Fibroblast of skin of scalp (primary cell): ENCODE results near the gene PARP2. TPM values are rescaled to one million over a fixed set of nuclear protein-coding genes. Genes with fewer than 3 reads are reported as not detected.
"Not testable (repeated sequence)": the region's sequence is repeated elsewhere in the genome, so short reads cannot be mapped to it uniquely, and the experiment has no call there.

Experiments
- DNase-seq: peaks from one replicate; pipeline ENCODE4 v3.0.0-alpha.2; 2013
- polyA plus RNA-seq, 2 experiments: library from polyadenylated mRNA; unstranded; fragments of 120-200 nt; gene quantifications; one replicate each; pipeline ENCODE4 v1.2.1, GENCODE V29; 2013; ENCODE audit not compliant: insufficient read length in 2 of 2

Gene PARP2, protein sequence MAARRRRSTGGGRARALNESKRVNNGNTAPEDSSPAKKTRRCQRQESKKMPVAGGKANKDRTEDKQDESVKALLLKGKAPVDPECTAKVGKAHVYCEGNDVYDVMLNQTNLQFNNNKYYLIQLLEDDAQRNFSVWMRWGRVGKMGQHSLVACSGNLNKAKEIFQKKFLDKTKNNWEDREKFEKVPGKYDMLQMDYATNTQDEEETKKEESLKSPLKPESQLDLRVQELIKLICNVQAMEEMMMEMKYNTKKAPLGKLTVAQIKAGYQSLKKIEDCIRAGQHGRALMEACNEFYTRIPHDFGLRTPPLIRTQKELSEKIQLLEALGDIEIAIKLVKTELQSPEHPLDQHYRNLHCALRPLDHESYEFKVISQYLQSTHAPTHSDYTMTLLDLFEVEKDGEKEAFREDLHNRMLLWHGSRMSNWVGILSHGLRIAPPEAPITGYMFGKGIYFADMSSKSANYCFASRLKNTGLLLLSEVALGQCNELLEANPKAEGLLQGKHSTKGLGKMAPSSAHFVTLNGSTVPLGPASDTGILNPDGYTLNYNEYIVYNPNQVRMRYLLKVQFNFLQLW
- polyA plus RNA-seq (2013, experiment 1 of 2; ENCODE audit: insufficient read length), result 22.5 TPM
- polyA plus RNA-seq (2013, experiment 2 of 2; ENCODE audit: insufficient read length), result 26.3 TPM

DNA sequence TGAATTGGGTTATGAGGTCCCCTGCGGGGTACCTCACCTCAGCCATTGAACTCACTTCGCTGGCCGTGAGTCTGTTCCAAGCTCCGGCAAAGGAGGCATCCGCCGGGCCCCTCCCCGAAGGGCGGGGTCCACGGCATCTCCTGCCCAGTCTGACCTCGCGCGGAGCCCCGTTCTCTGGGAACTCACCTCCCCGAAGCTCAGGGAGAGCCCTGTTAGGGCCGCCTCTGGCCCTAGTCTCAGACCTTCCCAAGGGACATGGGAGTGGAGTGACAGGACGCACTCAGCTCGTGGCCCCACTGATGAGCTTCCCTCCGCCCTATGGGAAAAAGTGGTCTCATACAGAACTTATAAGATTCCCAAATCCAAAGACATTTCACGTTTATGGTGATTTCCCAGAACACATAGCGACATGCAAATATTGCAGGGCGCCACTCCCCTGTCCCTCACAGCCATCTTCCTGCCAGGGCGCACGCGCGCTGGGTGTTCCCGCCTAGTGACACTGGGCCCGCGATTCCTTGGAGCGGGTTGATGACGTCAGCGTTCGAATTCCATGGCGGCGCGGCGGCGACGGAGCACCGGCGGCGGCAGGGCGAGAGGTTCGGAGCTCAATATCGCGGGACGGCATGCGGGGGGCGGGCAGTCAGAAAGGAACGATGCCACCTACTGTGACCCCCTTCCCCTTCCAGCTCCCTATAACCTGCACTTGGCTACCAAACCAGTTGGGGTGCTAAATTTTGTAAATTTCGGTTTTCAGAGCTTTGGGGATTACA lies at the start of gene PARP2:
Gene PARP2 (plus strand): TSS at position 544 of the 770 bp plus-strand sequence. CDS start 7 bp downstream, at position 551.
- peak; percentile 100 for DNase-seq

GRCh38 chr14:20294636-20295035 lies 48.8 kb upstream of the PARP2 start:
- DNase-seq, result no peak

- DNase-seq, result no peak
These were observed 48.4 kb upstream of the PARP2 start for GRCh38 chr14:20295067-20295466.

GRCh38 chr14:20302042-20302755 lies 41.2 kb upstream of the PARP2 start:
- peak; percentile 55 for DNase-seq

DNA sequence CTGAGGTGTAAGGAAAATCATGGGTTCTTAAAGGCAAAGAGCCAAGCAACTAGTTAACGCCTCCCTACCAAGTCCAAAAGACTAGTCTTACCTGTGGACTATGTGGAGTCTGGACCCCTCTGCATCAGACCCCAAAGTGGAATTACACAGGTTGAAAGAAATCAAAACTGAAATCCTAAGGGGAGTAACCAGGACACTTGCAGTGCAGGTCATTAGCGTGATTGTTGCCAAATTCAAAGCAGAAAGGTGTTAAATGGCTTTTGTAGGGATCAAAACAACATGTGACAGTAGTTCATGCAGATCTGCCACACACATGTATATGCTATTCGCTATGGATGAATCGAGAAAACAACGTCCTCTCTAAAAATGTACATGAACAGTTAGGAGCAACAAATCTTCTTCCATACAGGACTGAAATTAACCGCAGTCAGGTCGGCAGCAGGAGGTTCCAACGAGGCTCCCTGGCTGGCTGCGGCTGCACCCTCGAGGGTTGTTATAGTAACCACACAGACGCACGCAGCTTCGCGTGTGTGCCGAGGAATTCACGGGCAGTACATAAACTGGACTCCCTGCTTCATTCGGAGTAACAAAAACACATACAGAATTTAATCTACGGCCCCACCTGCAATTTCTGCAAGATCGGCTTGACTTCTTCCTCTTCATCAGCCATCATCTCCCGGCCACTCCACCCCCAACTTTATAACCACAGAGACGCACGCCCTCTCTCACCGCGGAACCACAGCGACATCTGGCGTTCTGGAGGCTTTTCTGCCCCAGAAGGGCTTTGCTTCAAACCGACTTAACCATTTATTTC lies 38.0 kb upstream of the PARP2 start, which contains the start of gene TTC5:
Gene TTC5 (minus strand): TSS at position 687 of the 814 bp plus-strand sequence. CDS start 14 bp downstream, at position 673.
- peak; percentile 86 for DNase-seq

DNA sequence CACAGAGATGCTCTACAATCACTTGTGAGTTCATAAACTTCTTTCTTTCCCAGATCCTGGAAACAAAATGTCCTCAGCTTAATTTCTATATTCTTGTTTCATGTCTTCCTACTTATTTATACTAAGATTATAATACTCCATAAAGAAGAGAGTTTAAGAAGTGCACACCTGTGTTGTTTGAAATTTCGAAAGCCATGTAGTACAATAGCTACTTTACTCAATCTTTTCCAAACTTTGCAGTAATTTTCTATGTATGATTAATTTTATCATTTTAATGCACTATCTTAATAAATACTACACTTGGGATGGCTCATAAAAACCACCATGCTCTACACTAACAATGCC lies 37.4 kb upstream of the PARP2 start:
- DNase-seq, result no peak

DNA sequence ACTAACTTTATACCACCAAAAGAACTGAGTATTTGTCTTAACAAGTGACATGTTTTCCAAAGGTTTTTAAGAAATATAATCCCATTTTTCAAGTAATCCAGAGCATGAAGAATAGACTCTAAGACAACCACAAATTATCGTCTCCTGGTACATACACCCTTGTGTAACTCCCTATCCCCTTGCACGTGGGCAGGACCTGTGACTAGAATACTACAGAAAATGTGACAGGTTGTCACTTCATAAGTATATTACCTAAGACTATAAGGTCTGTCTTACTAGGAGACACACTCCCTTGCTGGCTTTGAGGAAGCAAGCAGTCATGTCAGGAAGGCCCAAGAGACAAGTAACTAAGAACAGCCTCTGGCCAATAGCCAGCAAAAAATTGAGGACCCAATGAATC lies 29.4 kb upstream of the PARP2 start:
- no peak for DNase-seq

DNA sequence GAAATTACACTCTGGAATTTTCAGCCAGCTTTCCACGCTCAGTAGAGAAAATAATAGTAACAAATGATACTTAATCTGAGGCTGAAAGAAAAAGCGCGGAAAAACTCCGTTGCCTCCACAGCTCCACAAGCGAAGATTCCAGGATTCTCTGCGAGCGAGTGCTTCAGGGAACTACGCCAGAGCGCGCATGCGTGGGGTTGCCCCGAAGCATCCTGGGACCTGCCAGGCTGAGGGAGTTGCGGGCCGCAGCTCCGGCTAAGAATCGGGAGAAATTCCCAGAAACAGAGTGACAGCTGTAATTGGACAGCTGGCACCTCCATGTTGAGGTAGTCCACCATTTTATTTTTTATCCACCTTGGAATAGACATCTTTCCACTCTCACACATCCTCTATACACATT lies 25.7 kb upstream of the PARP2 start:
- no peak for DNase-seq

- peak; percentile 64 for DNase-seq
These were observed 16.2 kb upstream of the PARP2 start for GRCh38 chr14:20327005-20327869.

DNA sequence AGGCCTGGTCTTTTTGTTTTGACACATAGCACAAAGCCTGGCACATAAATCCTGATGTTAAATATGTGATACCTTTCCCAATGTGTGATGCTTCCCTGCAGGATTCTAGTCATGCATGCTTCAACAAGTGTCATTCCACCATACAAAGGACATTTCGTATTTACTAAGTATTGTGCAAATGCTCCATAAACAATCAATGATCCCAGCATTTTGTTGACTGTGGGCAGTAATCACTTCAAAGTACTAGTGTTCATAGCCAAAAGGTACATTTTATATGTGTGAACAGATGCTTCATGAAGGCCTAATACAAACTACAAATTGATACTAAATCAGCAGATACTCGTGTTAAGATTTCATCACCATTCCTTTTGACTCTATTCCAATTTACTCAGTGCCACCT lies 14.7 kb upstream of the PARP2 start:
- no peak for DNase-seq

- no peak for DNase-seq
These were observed 14.1 kb upstream of the PARP2 start for GRCh38 chr14:20329355-20329754.

- DNase-seq, result no peak
These were observed 12.3 kb upstream of the PARP2 start for GRCh38 chr14:20331053-20331613.

DNA sequence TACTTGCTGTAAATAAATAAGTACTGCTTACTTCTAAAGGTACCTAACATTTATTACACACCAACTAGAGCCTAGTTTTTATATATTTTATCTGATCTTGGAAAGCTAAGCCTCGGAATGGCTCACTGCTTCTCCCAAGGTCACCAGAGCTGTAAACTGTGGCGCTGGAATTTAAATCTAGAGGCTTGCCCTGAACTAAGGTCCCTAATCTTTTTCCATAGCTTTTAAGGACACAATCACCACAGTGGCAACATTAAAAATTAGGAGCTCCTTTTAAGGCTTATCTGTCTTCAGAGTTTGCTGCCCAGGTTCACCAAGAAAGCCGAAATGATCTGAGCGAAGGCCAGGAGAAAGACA lies 11.0 kb upstream of the PARP2 start:
- DNase-seq, result no peak

- peak; percentile 90 for DNase-seq
These were observed 10.5 kb upstream of the PARP2 start, which contains the start of gene CCNB1IP1 for GRCh38 chr14:20332788-20333493. CCNB1IP1 (minus strand) TSS chr14:20333279; CDS start chr14:20316523, 16,756 bp downstream.

GRCh38 chr14:20333494-20333841 lies 10.0 kb upstream of the PARP2 start:
- no peak for DNase-seq

DNA sequence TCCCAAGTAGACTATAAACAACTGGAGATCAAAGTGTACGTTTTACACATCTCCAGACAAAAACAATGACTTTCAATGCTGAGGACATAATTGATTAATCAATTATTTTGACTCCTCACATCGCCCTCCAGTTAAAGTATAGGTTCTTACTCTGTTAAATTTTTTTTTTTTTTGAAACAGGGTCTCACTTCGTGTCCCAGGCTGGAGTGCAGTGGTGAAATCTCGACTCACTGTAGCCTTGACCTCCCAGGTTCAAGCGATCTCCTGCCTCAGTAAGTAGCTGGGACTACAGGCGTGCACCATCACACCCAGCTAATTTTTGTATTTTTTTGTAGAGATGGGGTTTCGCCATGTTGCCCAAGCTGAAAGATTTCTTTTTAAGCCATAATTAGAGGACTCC lies 9.4 kb upstream of the PARP2 start:
- DNase-seq, result no peak

DNA sequence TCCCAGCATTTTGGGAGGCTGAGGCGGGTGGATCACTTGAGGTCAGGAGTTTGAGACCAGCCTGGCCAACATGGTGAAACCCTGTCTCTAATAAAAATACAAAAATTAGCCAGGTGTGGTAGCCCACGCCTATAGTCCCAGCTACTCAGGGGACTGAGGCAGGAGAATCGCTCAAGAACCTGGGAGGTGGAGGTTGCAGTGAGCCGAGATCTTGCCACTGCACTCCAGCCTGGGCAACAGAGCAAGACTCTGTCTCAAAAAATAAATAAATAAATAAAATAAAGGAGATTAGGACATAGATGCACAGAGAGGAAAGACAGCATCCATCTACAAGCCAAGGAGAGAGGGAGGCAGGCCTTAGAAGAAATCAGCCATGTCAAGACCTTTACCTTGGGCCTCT lies 2.4 kb upstream of the PARP2 start:
- not testable (repeated sequence) for DNase-seq

DNA sequence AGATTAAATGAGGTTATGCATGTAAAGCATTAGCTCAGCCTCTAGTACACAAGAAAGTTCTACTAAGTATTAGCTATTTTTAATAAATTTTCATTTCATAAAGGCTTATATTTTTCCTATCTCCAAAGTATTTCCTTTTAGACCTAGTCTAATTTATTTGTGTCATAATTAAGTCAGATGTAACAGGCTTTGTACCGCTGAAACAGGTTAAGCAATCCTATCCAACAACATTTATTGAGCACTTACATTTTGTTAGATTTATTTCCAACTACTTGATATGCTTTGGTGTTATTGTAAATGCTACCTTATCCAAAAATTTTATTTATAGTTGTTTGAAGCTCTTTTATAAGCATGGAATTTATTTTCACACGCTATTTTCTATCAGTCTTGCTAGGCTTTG lies 1.8 kb upstream of the PARP2 start:
- no peak for DNase-seq

GRCh38 chr14:20343862-20344220 lies 406 bp downstream of the PARP2 start:
- peak; percentile 14 for DNase-seq

DNA sequence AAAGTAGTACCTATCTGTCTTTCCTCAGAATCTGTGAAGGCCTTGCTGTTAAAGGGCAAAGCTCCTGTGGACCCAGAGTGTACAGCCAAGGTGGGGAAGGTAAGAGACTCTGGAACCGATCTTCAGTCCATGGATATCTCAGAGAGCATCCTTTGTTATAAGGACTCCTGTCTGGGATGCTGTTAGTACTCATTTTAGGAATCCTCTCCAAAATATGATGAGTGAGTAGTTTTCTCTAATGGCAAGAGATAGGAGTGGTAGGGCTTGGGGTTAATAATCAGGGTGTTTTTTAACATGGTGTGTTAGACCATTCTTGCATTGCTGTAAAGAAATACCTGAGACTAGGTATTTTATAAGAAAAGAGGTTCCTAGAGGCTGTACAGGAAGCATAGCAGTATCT lies 1.9 kb downstream of the PARP2 start:
- no peak for DNase-seq
